GM10248 (cell line): Measurements from ENCODE around the gene CD52.

Experiments used
- CTCF ChIA-PET: fragments of 300-600 bp; sonication (Branson Sonifier 250); formaldehyde crosslinking; extraction: SDS; loops from one replicate; lab custom pipeline; 2021; ENCODE audit warnings: antibody characterized with exemption; lab: Yijun Ruan, JAX
- POLR2A ChIA-PET: fragments of 350-650 bp; sonication (Branson Sonifier 250); formaldehyde crosslinking; extraction: SDS; loops from one replicate; lab custom pipeline; 2020; ENCODE audit warnings: antibody characterized with exemption; lab: Yijun Ruan, JAX
- DNase-seq: peaks from one replicate; pipeline ENCODE4 v3.0.0; 2012; ENCODE audit errors: extremely low spot score
- CTCF ChIP-seq: IDR thresholded peaks from 2 replicates; pipeline ENCODE4 v1.5.1; 2012; ENCODE audit warnings: mild to moderate bottlenecking, low read depth; ENCODE audit errors: extremely low read depth, missing control alignments, control extremely low read depth

The CD52 gene

DNA sequence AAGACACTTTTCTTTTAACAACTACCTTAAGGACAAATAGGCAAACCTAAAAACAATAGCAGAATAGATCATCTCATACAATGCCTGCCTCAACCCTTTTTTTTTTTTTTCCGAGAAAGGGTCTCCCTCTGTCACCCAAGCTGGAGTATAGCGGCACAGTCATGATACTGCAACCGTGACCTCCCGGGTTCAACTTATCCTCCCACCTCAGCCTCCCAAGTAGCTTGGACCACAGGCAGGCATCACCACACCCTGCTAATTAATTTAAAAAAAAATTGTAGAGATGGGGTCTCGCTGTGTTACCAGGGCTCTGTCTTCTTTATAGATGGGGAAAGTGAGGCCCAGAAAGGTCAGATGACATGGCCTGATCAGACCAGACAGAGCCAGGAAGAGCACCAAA, 29.9 kb upstream of the CD52 start:
- ChIA-PET CTCF (interaction anchor here (1.2 to 21.9 kb wide), 9 partner anchors 8 to 129 kb away, joined by 7 to 690 read pairs (median 19); partner anchors contain the start of genes CD52, SH3BGRL3 and UBXN11), POLR2A (interaction anchor here (1.5 to 1.6 kb wide), 2 partner anchors 32 to 33 kb away, joined by 4 to 5 read pairs; no protein-coding TSS in a partner anchor)
- no peak for DNase-seq
- TF ChIP-seq CTCF = no peak

- TF ChIP-seq CTCF = no peak
- ChIA-PET POLR2A (interaction anchor here (1.5 to 1.6 kb wide), 2 partner anchors 31 to 33 kb away, joined by 4 to 5 read pairs; no protein-coding TSS in a partner anchor), CTCF (interaction anchor here (0.7 to 21.9 kb wide), 13 partner anchors 8 to 251 kb away, joined by 3 to 690 read pairs (median 7); partner anchors contain the start of genes CD52, SH3BGRL3, UBXN11 and ZNF593)
- DNase-seq = no peak
These were observed 29.3 kb upstream of the CD52 start for GRCh38 chr1:26288311-26288941.

GRCh38 chr1:26289158-26290059, 28.3 kb upstream of the CD52 start:
- DNase-seq = peak; percentile 84
- POLR2A ChIA-PET = interaction anchor here (1.2 to 1.6 kb wide), 3 partner anchors 29 to 32 kb away, joined by 3 to 5 read pairs (median 4); no protein-coding TSS in a partner anchor
- CTCF ChIA-PET = interaction anchor here (0.7 to 21.9 kb wide), 17 partner anchors 7 to 250 kb away, joined by 3 to 690 read pairs (median 7); partner anchors contain the start of genes CD52, CEP85, SH3BGRL3 and UBXN11
- TF ChIP-seq CTCF = no peak

DNA sequence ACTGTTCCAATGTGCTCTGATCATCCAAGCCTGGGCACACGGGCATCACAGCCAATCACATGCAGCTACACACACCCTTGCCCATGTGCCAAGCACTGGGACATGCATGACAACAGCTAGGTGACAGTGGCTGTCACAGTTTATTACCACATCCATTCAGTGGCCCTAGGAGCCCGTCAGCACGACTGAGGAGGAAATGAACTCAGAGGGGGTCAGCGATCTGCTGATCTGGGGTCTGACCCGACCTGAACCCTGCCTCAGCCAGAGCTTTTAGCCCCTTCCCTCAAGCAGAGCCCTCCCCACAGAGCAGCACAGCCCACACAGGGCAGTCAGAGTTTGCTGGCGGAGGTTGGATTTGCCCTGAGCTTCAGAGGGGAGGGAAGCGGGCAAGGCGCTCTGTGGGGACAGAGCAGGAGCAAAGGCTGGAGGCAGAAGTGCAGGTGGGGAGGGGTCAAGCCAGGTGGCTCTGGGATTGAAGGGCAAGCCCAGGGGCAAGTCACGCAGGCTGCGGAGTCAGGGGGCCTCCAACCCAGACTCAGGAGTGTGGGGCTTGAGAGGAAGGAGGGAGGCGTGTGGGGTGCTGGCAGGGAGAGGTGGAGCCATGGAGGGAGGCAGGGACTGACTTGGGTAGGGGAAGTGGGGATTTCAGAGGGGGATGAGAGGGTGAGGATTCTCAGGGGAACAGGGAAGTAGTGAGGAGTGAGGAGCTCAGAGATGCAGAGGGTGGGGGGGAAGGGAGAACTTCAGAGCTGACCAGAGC, 27.5 kb upstream of the CD52 start:
- ChIA-PET CTCF (interaction anchor here (1.0 to 21.9 kb wide), 8 partner anchors 9 to 126 kb away, joined by 3 to 690 read pairs (median 8); partner anchors contain the start of genes CD52, CEP85 and UBXN11), POLR2A (interaction anchor here (1.2 kb wide), 1 partner anchor 28 kb away, joined by 3 read pairs; no protein-coding TSS in a partner anchor)
- no peak for TF ChIP-seq CTCF
- no peak for DNase-seq

- CTCF ChIA-PET = interaction anchor here (1.2 to 21.9 kb wide), 6 partner anchors 12 to 126 kb away, joined by 3 to 690 read pairs (median 8); partner anchors contain the start of genes CD52, CEP85 and UBXN11
- POLR2A ChIA-PET = no interaction called here
- TF ChIP-seq CTCF = no peak
- DNase-seq = peak; percentile 49
These were observed 26.9 kb upstream of the CD52 start for GRCh38 chr1:26290882-26291261.

GRCh38 chr1:26291433-26291832, 26.3 kb upstream of the CD52 start:
- DNase-seq = no peak
- no peak for TF ChIP-seq CTCF
- POLR2A ChIA-PET = no interaction called here
- CTCF ChIA-PET = interaction anchor here (2.2 to 21.9 kb wide), 2 partner anchors 15 to 23 kb away, joined by 8 to 690 read pairs; partner anchors contain the start of genes CD52 and UBXN11
